HepG2 (cell line): ENCODE results near the gene PAQR7. TPM values are rescaled to one million over a fixed set of nuclear protein-coding genes. Genes with fewer than 3 reads are reported as not detected.
A peak's percentile ranks its signal among the peaks of the same experiment; 100 is the strongest.

Source experiments
- ATAC-seq: fragments of 200-7000 bp; cut with Tn5 transposase; 3 replicates; pipeline ENCODE4 v1.9.1; 2020; ENCODE audit warnings: mild to moderate bottlenecking, moderate library complexity
- BruUV-seq: library from RNA; stranded (reverse); fragments of 400-500 nt; replicated peaks from 2 replicates; lab custom pipeline; 2021; lab: Mats Ljungman, UMichigan
- CTCF ChIA-PET: fragments of 300-600 bp; formaldehyde crosslinking; extraction: SDS; loops from one replicate; lab custom pipeline; 2021; ENCODE audit warnings: low total read pairs, inconsistent platforms, low intra/inter-chr PET ratio; lab: Yijun Ruan, JAX
- POLR2A ChIA-PET: fragments of 350-600 bp; sonication (Branson Sonifier 250); formaldehyde crosslinking; loops from one replicate; lab custom pipeline; 2020; ENCODE audit warnings: antibody characterized with exemption, inconsistent platforms; lab: Yijun Ruan, JAX
- DNase-seq: peaks from one replicate; pipeline ENCODE4 v3.0.0-alpha.2; 2015; ENCODE audit warnings: low spot score
- FAIRE-seq: peaks from 3 replicates; lab custom pipeline; 2011; peaks lifted over from hg19 to GRCh38; lab: Jason Lieb, UNC
- H2AFZ ChIP-seq: one replicate; pipeline ENCODE4 v1.6.1; 2011; ENCODE audit warnings: low read length, inconsistent platforms
- H3K27ac ChIP-seq: fragments of 300-600 bp; 3 replicates; pipeline ENCODE4 v1.8.0; 2011; ENCODE audit warnings: mixed run types, mild to moderate bottlenecking, mixed read lengths, low read length, inconsistent platforms; ENCODE audit not compliant: insufficient read depth; ENCODE audit errors: extremely low read length
- H3K27me3 ChIP-seq, 2 experiments: fragments of 200-600 bp in 1 of 2; 2 replicates in 1 of 2; 3 replicates in 1 of 2; pipeline versions ENCODE4 v1.6.0 to v1.8.0; 2011; ENCODE audit warnings: low read length in 2 of 2, mild to moderate bottlenecking in 2 of 2, moderate library complexity in 2 of 2, inconsistent platforms in 1 of 2; ENCODE audit not compliant: insufficient read depth in 2 of 2, control insufficient read depth in 1 of 2
- H3K36me3 ChIP-seq, 2 experiments: fragments of 200-600 bp in 1 of 2; replicated peaks in 1 of 2; 2 replicates in 1 of 2; 3 replicates in 1 of 2; pipeline versions ENCODE4 v1.5.1 to v1.8.0; 2011; ENCODE audit warnings: low read length in 2 of 2, inconsistent platforms in 1 of 2; ENCODE audit not compliant: insufficient read depth in 2 of 2, control insufficient read depth in 1 of 2
- H3K4me1 ChIP-seq: 2 replicates; pipeline ENCODE4 v1.5.1; 2012; ENCODE audit warnings: low read length, inconsistent platforms; ENCODE audit not compliant: insufficient read depth
- H3K4me2 ChIP-seq: 2 replicates; pipeline ENCODE4 v1.6.0; 2011; ENCODE audit warnings: low read depth, low read length, inconsistent platforms
- H3K4me3 ChIP-seq, 3 experiments: fragments of 200-600 bp in 1 of 3; sonication (generic), shearing (Covaris generic) in 1 of 3; replicated peaks in 1 of 3; 2 replicates each; pipeline ENCODE4 v1.5.1; 2011 to 2016; ENCODE audit warnings: low read length in 3 of 3, inconsistent platforms in 2 of 3, low read depth in 2 of 3, mild to moderate bottlenecking in 2 of 3, control low read depth in 1 of 3, mixed read lengths in 1 of 3; ENCODE audit not compliant: insufficient read depth in 1 of 3
- H3K79me2 ChIP-seq: one replicate; pipeline ENCODE4 v1.6.1; 2011; ENCODE audit warnings: low read length, inconsistent platforms; ENCODE audit not compliant: insufficient read depth
- H3K9ac ChIP-seq: 2 replicates; pipeline ENCODE4 v1.6.0; 2011; ENCODE audit warnings: mild to moderate bottlenecking, low read depth, low read length, inconsistent platforms; ENCODE audit not compliant: insufficient read depth
- H3K9me3 ChIP-seq: 2 replicates; pipeline ENCODE4 v1.5.1; 2012; ENCODE audit warnings: mild to moderate bottlenecking, low read length
- H4K20me1 ChIP-seq: 2 replicates; pipeline ENCODE4 v1.6.0; 2011; ENCODE audit warnings: inconsistent platforms, mild to moderate bottlenecking, low read length, moderate library complexity; ENCODE audit not compliant: insufficient read depth
- FLYWCH1 ChIP-seq: sonication (generic); formaldehyde crosslinking; IDR thresholded peaks from 2 replicates; pipeline ENCODE4 v1.8.1; 2023; ENCODE audit warnings: mild to moderate bottlenecking, missing genetic modification reagents
- JUN ChIP-seq: sonication (generic); formaldehyde crosslinking; IDR thresholded peaks from 2 replicates; pipeline ENCODE4 v1.4.0; 2020; ENCODE audit warnings: mild to moderate bottlenecking, missing genetic modification reagents
- YEATS4 ChIP-seq: sonication (generic); formaldehyde crosslinking; IDR thresholded peaks from 2 replicates; pipeline ENCODE4 v1.4.0; 2020; ENCODE audit warnings: missing genetic modification reagents, borderline replicate concordance
- ZKSCAN8 ChIP-seq: IDR thresholded peaks from 2 replicates; pipeline ENCODE4 v1.6.1; 2016; ENCODE audit warnings: borderline replicate concordance, missing genetic modification reagents, missing compliant biosample characterization
- ZNF124 ChIP-seq: sonication (generic); formaldehyde crosslinking; IDR thresholded peaks from 2 replicates; pipeline ENCODE4 v1.4.0; 2020; ENCODE audit warnings: missing genetic modification reagents
- ZSCAN20 ChIP-seq: sonication (generic); formaldehyde crosslinking; IDR thresholded peaks from 2 replicates; pipeline ENCODE4 v1.4.0; 2020; ENCODE audit warnings: missing genetic modification reagents, mild to moderate bottlenecking, borderline replicate concordance
- WGBS: methylation state at CpG from one replicate; pipeline ENCODE4 v1.1.6; 2017; ENCODE audit warnings: low lambda C conversion rate; 5-methylcytosine and 5-hydroxymethylcytosine counted together
- in situ Hi-C: cut with HindIII; loops from 2 replicates; pipeline ENCODE4 v1.10.0; 2017; ENCODE audit warnings: low pct_unique_long_range_greater_than_20kb; ENCODE audit not compliant: extremely low pct_ligation_motif_present
- intact Hi-C: fragments of 100-400 bp; cut with micrococcal nuclease; formaldehyde crosslinking; loops from one replicate; pipeline ENCODE4 v1.10.0; 2022; ENCODE audit not compliant: unreplicated experiment
- polyA plus RNA-seq, 8 experiments: library from polyadenylated mRNA; depleted of rRNA in 3 of 8; stranded (reverse) in 7 of 8; unstranded in 1 of 8; fragments of >200 nt; fragmentation: Illumina TruSeq in 4 of 8; extraction: Trizol in 4 of 8; gene quantifications; 2 replicates each; pipeline versions ENCODE4 v1.2.1 to v1.2.3, GENCODE V29; 2011 to 2016; ENCODE audit warnings: low read depth in 4 of 8, missing spikeins in 1 of 8, mixed read lengths in 1 of 8; ENCODE audit not compliant: insufficient read depth in 1 of 8
- total RNA-seq, 5 experiments: library from RNA; depleted of rRNA; stranded (reverse); fragments of >200 nt; fragmentation: Illumina TruSeq; extraction: Trizol; gene quantifications; 2 replicates each; pipeline ENCODE4 v1.2.3, GENCODE V29; 2016; ENCODE audit warnings: low read depth in 1 of 5
- TF ChIP-seq, protein P1 (sequence below): sonication (generic); formaldehyde crosslinking; IDR thresholded peaks from 2 replicates; pipeline ENCODE4 v1.8.1; 2023; ENCODE audit warnings: mild to moderate bottlenecking, moderate library complexity, missing genetic modification reagents
- TF ChIP-seq, protein P2 (sequence below): sonication (generic); formaldehyde crosslinking; IDR thresholded peaks from 2 replicates; pipeline ENCODE4 v1.5.1; 2020; ENCODE audit warnings: mild to moderate bottlenecking, missing genetic modification reagents, moderate library complexity
- TF ChIP-seq, protein P3 (sequence below): sonication (generic); formaldehyde crosslinking; IDR thresholded peaks from 2 replicates; pipeline ENCODE4 v1.4.0; 2020; ENCODE audit warnings: missing genetic modification reagents

PAQR7 gene
- total and polyA plus RNA-seq, 2 of the 13 experiments (the other 11 are each of a cell fraction or from before 2014, with no cell fraction given) = 13.2 to 16.6 TPM

DNA sequence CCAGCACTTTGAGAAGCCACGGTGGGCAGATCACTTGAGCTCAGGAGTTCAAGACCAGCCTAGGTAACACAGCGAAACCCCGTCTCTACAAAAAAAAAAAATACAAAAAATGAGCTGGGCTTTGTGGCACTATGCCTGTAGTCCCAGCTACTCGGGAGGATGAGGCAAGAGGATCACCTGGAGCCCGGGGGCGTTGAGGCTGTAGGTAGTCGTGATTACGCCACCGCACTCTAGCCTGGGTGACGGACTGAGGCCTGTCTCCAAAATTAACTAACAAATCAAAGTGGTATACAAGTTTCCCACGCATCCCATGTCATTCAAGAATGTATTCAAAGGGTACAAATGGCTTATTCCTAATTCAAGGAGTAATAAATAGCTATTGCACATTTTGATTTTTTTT is 18.7 kb downstream of the PAQR7 start:
- H3K4me3 ChIP-seq = no peak overlapping the region
- in situ Hi-C loops (no loop called here), intact Hi-C loops (no loop called here)
- FAIRE-seq (no peak), DNase-seq (no peak), ATAC-seq (no peak)
- CTCF ChIA-PET = no interaction called here
- TF ChIP-seq ZKSCAN8 (CRISPR knock-in tag) (no peak), YEATS4 (CRISPR knock-in tag) (no peak), ZNF124 (CRISPR knock-in tag) (no peak), JUN (CRISPR knock-in tag) (no peak)
- TF ChIP-seq, protein P1, sequence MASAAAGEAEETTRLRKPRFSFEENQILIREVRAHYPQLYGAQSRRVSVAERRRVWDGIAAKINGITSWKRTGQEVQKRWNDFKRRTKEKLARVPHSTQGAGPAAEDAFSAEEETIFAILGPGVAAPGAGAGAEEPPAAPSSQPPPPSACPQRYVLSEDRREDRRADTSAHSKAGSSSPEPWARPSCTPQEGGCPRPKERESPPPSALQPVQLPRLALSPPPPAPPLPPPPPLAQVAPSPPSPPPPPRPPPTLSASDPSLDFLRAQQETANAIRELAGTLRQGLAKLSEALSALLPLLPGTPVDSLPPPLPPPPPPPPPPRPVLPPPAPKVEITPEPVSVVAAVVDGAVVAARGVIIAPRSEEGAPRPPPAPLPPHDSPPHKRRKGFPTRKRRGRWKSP (CRISPR knock-in tag) = no peak
- no peak overlapping the region for H3K9ac ChIP-seq
- H3K4me2 ChIP-seq = peak overlapping the region; percentile 18; the same call in 1 of the 2 replicates
- POLR2A ChIA-PET = interaction anchor here (0.8 to 1.2 kb wide), 2 partner anchors 19 kb away, joined by 3 to 4 read pairs; partner anchors contain the start of gene PAQR7
- BruUV-seq = no TSS peak
- 93% methylated on average over 11 of the region's 11 CpGs for WGBS
- no peaks in the 10 kb centered on the region; a peak in 1 of 5 replicates for H3K27me3 ChIP-seq
- no peak overlapping the region for H2AFZ ChIP-seq
- peaks cover 40% of the 10 kb centered on the region for H3K79me2 ChIP-seq
- peaks cover 48% of the 10 kb centered on the region for H3K4me1 ChIP-seq
- no peaks in the 10 kb centered on the region for H3K9me3 ChIP-seq
- no peaks in the 10 kb centered on the region for H3K36me3 ChIP-seq
- H3K27ac ChIP-seq = no peak overlapping the region
- H4K20me1 ChIP-seq = no peaks in the 10 kb centered on the region

DNA sequence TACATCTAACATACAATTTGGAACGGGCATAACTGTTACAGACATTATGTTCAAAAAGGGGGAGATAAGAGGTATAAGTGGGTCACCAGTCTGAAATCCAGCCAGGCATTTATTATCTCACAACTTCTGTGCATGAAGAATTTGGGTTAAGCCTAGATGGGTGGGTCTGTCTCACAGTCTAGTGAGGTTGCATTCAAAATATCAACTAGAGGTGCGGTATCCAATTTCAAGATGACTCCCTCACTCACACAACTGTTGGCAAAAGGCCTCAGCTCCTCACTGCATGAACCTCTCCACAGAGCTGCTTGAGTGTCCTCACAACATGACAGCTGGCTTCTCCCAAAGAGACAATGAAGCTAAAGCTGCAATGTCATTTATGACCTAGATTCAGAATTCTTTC is 21.0 kb downstream of the PAQR7 start:
- TF ChIP-seq, protein P2, sequence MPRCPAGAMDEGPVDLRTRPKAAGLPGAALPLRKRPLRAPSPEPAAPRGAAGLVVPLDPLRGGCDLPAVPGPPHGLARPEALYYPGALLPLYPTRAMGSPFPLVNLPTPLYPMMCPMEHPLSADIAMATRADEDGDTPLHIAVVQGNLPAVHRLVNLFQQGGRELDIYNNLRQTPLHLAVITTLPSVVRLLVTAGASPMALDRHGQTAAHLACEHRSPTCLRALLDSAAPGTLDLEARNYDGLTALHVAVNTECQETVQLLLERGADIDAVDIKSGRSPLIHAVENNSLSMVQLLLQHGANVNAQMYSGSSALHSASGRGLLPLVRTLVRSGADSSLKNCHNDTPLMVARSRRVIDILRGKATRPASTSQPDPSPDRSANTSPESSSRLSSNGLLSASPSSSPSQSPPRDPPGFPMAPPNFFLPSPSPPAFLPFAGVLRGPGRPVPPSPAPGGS (CRISPR knock-in tag) = no peak
- TF ChIP-seq, protein P3, sequence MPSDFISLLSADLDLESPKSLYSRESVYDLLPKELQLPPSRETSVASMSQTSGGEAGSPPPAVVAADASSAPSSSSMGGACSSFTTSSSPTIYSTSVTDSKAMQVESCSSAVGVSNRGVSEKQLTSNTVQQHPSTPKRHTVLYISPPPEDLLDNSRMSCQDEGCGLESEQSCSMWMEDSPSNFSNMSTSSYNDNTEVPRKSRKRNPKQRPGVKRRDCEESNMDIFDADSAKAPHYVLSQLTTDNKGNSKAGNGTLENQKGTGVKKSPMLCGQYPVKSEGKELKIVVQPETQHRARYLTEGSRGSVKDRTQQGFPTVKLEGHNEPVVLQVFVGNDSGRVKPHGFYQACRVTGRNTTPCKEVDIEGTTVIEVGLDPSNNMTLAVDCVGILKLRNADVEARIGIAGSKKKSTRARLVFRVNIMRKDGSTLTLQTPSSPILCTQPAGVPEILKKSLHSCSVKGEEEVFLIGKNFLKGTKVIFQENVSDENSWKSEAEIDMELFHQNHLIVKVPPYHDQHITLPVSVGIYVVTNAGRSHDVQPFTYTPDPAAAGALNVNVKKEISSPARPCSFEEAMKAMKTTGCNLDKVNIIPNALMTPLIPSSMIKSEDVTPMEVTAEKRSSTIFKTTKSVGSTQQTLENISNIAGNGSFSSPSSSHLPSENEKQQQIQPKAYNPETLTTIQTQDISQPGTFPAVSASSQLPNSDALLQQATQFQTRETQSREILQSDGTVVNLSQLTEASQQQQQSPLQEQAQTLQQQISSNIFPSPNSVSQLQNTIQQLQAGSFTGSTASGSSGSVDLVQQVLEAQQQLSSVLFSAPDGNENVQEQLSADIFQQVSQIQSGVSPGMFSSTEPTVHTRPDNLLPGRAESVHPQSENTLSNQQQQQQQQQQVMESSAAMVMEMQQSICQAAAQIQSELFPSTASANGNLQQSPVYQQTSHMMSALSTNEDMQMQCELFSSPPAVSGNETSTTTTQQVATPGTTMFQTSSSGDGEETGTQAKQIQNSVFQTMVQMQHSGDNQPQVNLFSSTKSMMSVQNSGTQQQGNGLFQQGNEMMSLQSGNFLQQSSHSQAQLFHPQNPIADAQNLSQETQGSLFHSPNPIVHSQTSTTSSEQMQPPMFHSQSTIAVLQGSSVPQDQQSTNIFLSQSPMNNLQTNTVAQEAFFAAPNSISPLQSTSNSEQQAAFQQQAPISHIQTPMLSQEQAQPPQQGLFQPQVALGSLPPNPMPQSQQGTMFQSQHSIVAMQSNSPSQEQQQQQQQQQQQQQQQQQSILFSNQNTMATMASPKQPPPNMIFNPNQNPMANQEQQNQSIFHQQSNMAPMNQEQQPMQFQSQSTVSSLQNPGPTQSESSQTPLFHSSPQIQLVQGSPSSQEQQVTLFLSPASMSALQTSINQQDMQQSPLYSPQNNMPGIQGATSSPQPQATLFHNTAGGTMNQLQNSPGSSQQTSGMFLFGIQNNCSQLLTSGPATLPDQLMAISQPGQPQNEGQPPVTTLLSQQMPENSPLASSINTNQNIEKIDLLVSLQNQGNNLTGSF (CRISPR knock-in tag) = no peak
- TF ChIP-seq FLYWCH1 (CRISPR knock-in tag) = no peak
- TF ChIP-seq ZSCAN20 (CRISPR knock-in tag) = no peak
- Histone ChIP-seq H2AFZ (no peak overlapping the region), H3K27ac (no peak overlapping the region), H3K27me3 (no peaks in the 10 kb centered on the region; a peak in 1 of 5 replicates), H3K79me2 (peaks cover 46% of the 10 kb centered on the region), H3K9me3 (no peaks in the 10 kb centered on the region), H3K36me3 (no peaks in the 10 kb centered on the region), H3K4me2 (no peak overlapping the region), H4K20me1 (no peaks in the 10 kb centered on the region), H3K4me3 (no peak overlapping the region), H3K4me1 (peaks cover 29% of the 10 kb centered on the region), H3K9ac (no peak overlapping the region)
- ChIA-PET CTCF (no interaction called here), POLR2A (no interaction called here)
- no TSS peak for BruUV-seq
- DNase-seq (no peak), ATAC-seq (no peak), FAIRE-seq (no peak)
- WGBS = 100% methylated on average over 2 of the region's 2 CpGs
- in situ Hi-C loops (no loop called here), intact Hi-C loops (no loop called here)
